Measurements from ENCODE around the gene ARHGAP28. TPM values are rescaled to one million over a fixed set of nuclear protein-coding genes. Genes with fewer than 3 reads are reported as not detected.

Gene ARHGAP28
- total RNA-seq, 1 experiment from 2014 or later: 9.2 TPM

DNA sequence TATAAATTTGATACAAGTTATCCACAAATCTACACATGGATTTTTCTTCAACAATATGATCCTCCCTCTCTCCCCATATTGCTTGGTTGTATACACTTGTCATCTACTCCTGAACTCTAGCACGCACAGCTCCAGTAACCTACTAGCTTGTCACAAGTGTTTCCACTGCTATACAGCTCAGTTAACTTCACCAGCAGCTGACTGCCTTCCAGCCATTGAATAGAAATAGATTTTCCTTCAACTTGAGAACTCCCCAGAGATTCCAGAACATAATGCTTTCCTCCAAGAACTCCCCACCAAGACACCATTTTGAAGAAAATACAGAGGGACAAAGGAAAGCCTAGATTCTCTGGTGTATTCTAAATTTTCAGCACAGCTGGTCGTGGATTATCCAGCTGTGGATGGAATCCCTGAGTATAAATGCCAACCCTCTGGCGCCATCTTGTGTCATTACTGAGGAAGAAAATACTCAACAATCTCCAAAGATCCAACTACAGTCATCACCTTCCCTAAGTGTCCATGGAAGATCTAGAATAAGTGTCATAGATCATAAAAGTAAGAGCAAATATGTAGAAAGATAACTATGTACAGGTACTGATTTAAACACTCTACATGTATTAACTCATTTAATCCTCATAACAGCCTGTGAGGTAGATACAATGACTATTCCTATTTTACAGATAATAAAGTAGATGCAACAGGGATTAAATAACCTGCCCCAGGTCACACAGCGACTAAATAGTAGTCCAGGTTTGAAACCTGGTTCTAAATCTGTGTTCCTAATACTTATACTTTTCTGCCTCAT, 156.7 kb downstream of the ARHGAP28 start:
- H2BK120ac ChIP-seq (ENCODE audit: low read depth, low read length, poor library complexity, severe bottlenecking): no peak overlapping the region
- H3K23ac ChIP-seq (ENCODE audit: insufficient read length, low read depth, low read length): no peak overlapping the region
- H4K8ac ChIP-seq (replicated peaks; ENCODE audit: insufficient read length, low read depth, low read length): no peak overlapping the region
- peaks cover 6 to 12% (median 10%) of the 10 kb centered on the region in 3 experiments; a peak in 5 of 7 replicates for H3K36me3 Mint-ChIP-seq (ENCODE audit: insufficient read depth in 1 of 3, low read depth in 3 of 3)
- H2BK15ac ChIP-seq (ENCODE audit: low read depth, low read length): no peak overlapping the region
- no peak overlapping the region for H3K56ac ChIP-seq (ENCODE audit: insufficient read length, low read depth, low read length)
- H2BK20ac ChIP-seq (ENCODE audit: low read depth, low read length, poor library complexity, severe bottlenecking): no peak overlapping the region
- no peak for DNase-seq
- H3K27ac ChIP-seq (ENCODE audit: insufficient read length, low read depth, low read length): no peak overlapping the region
- H3K18ac ChIP-seq (ENCODE audit: insufficient read length, low read depth, low read length): no peak overlapping the region
- no peaks in the 10 kb centered on the region for H3K79me1 ChIP-seq (ENCODE audit: insufficient read depth, low read depth, low read length, poor library complexity, severe bottlenecking)
- H3K14ac ChIP-seq (ENCODE audit: insufficient read depth, low read length): no peak overlapping the region
- H3T11ph ChIP-seq (ENCODE audit: low read length): no peak overlapping the region
- TF ChIP-seq CTCF (conservative IDR thresholded peaks at IDR 0.05): peak; percentile 91
- H4K5ac ChIP-seq (ENCODE audit: insufficient read length, low read depth, low read length): no peak overlapping the region
- H3K4me2 ChIP-seq (ENCODE audit: insufficient read depth, insufficient read length, low read length): no peak overlapping the region
- H2AFZ ChIP-seq (ENCODE audit: low read length): no peak overlapping the region
- no peaks in the 10 kb centered on the region for H3K4me1 ChIP-seq (ENCODE audit: insufficient read depth, low read length)
- no peak overlapping the region for H2AK5ac ChIP-seq (ENCODE audit: insufficient read length, low read length)
- H3K27me3 Mint-ChIP-seq (ENCODE audit: low read depth): no peaks in the 10 kb centered on the region
- H4K91ac ChIP-seq (ENCODE audit: insufficient read length, low read depth, low read length): no peak overlapping the region
- H3K4ac ChIP-seq (ENCODE audit: low read depth, low read length): no peak overlapping the region
- no peaks in the 10 kb centered on the region for H3K23me2 ChIP-seq (ENCODE audit: insufficient read length, low read depth, low read length, poor library complexity, severe bottlenecking)
- peaks cover 5 to 16% of the 10 kb centered on the region in 2 experiments for H3K4me1 Mint-ChIP-seq
- no peak overlapping the region for H2BK5ac ChIP-seq (ENCODE audit: insufficient read length, low read length)
- H3K9me3 Mint-ChIP-seq: no peaks in the 10 kb centered on the region; a peak in 1 of 5 replicates
- no peak overlapping the region for H3K9ac ChIP-seq (ENCODE audit: extremely low read depth, insufficient read length, low read length)
- H3K9me3 ChIP-seq (ENCODE audit: control insufficient read depth, low read depth, low read length): no peaks in the 10 kb centered on the region
- peak overlapping the region in 1 of 3 experiments; percentile 29; a peak in 2 of 7 replicates for H3K27ac Mint-ChIP-seq
- H3K4me3 Mint-ChIP-seq: no peak overlapping the region
- H2BK12ac ChIP-seq (ENCODE audit: insufficient read length, low read depth, low read length): no peak overlapping the region
- no peaks in the 10 kb centered on the region for H3K27me3 ChIP-seq (ENCODE audit: insufficient read depth, low read length)
- no peaks in the 10 kb centered on the region for H4K20me1 ChIP-seq (ENCODE audit: control insufficient read depth, insufficient read depth, insufficient read length)
- WGBS (ENCODE audit: extremely low coverage, insufficient read length, low lambda C conversion rate): no CpG with 5 or more reads among the region's 4 CpGs
- H3K79me2 ChIP-seq (ENCODE audit: insufficient read depth, low read length): no peaks in the 10 kb centered on the region
